B cell (primary cell): ENCODE data around the gene VAV3. TPM values are rescaled to one million over a fixed set of nuclear protein-coding genes. Genes with fewer than 3 reads are reported as not detected.

Experiments used
- ATAC-seq: fragments of 200-7000 bp; cut with Tn5 transposase; one replicate; pipeline ENCODE4 v1.10.0; 2021; ENCODE audit warnings: low read depth, mild to moderate bottlenecking, moderate number of reproducible peaks, moderate library complexity
- CTCF ChIA-PET: fragments of 350-600 bp; sonication (Branson Sonifier 250); formaldehyde crosslinking; loops from one replicate; lab custom pipeline; 2021; ENCODE audit warnings: antibody characterized with exemption, inconsistent platforms; lab: Charles Lee
- POLR2A ChIA-PET: fragments of 350-600 bp; sonication (Branson Sonifier 250); formaldehyde crosslinking; loops from one replicate; lab custom pipeline; 2021; ENCODE audit warnings: antibody characterized with exemption; lab: Charles Lee
- DNase-seq: peaks from one replicate; pipeline ENCODE4 v3.0.0; 2013
- H2AFZ ChIP-seq: 2 replicates; pipeline ENCODE4 v1.6.1; 2012; ENCODE audit warnings: mild to moderate bottlenecking, low read depth, low read length; ENCODE audit not compliant: insufficient read depth, poor library complexity, severe bottlenecking
- H3K27ac ChIP-seq, 2 donors: 1 replicate in 1 of 2; 2 replicates in 1 of 2; pipeline ENCODE4 v1.5.1; 2012 to 2013; ENCODE audit warnings: low read length in 2 of 2, mild to moderate bottlenecking in 2 of 2, moderate library complexity in 1 of 2
- H3K27me3 ChIP-seq, 4 experiments: fragments of 200-600 bp in 1 of 4; sonication (generic) in 1 of 4; replicated peaks in 1 of 4; 1 replicate in 2 of 4; 2 replicates in 2 of 4; pipeline versions ENCODE4 v1.6.1 to v1.7.0; 2013 to 2016; ENCODE audit warnings: low read length in 3 of 4, mild to moderate bottlenecking in 2 of 4, mixed read lengths in 1 of 4, moderate library complexity in 1 of 4; ENCODE audit not compliant: insufficient read depth in 4 of 4, control insufficient read depth in 3 of 4; ENCODE audit errors: control extremely low read depth in 1 of 4
- H3K36me3 ChIP-seq, 2 experiments: replicated peaks in 1 of 2; 1 replicate in 1 of 2; 2 replicates in 1 of 2; pipeline versions ENCODE4 v1.6.1 to v1.7.1; 2013; ENCODE audit warnings: low read length in 1 of 2; ENCODE audit not compliant: insufficient read depth in 2 of 2, control insufficient read depth in 1 of 2; ENCODE audit errors: control extremely low read depth in 1 of 2, extremely low read depth in 1 of 2
- H3K4me1 ChIP-seq, 2 donors: fragments of 200-600 bp in 1 of 2; sonication (generic) in 1 of 2; 1 replicate in 1 of 2; 2 replicates in 1 of 2; pipeline versions ENCODE4 v1.5.1 to v1.6.1; 2013 to 2017; ENCODE audit warnings: low read length in 2 of 2; ENCODE audit not compliant: control insufficient read depth in 2 of 2, insufficient read depth in 2 of 2
- H3K4me2 ChIP-seq: replicated peaks from 2 replicates; pipeline ENCODE3; 2012; ENCODE audit warnings: mild to moderate bottlenecking, low read depth, low read length; ENCODE audit not compliant: poor library complexity, severe bottlenecking
- H3K4me3 ChIP-seq, 5 experiments: fragments of 200-600 bp in 1 of 5; sonication (generic) in 1 of 5; 1 replicate in 3 of 5; 2 replicates in 2 of 5; pipeline versions ENCODE4 v1.5.1 to v1.7.0; 2011 to 2016; ENCODE audit warnings: low read length in 4 of 5, mild to moderate bottlenecking in 4 of 5, low read depth in 2 of 5, control low read depth in 1 of 5, moderate library complexity in 1 of 5; ENCODE audit not compliant: insufficient read depth in 1 of 5; ENCODE audit errors: control extremely low read depth in 1 of 5, extremely low read depth in 1 of 5
- H3K79me2 ChIP-seq: fragments of 200-600 bp; sonication (generic); one replicate; pipeline ENCODE4 v1.6.0; 2016; ENCODE audit warnings: low read length; ENCODE audit not compliant: control insufficient read depth, insufficient read depth
- H3K9ac ChIP-seq: fragments of 200-600 bp; sonication (generic); 2 replicates; pipeline ENCODE4 v1.6.1; 2017; ENCODE audit warnings: mild to moderate bottlenecking, low read length, moderate library complexity
- H3K9me3 ChIP-seq, 3 donors: one replicate each; pipeline versions ENCODE4 v1.6.1 to v1.7.1; 2013; ENCODE audit warnings: low read length in 2 of 3; ENCODE audit not compliant: control insufficient read depth in 2 of 3, insufficient read depth in 1 of 3; ENCODE audit errors: control extremely low read depth in 1 of 3
- H4K20me1 ChIP-seq: 2 replicates; pipeline ENCODE4 v1.6.0; 2012; ENCODE audit warnings: mild to moderate bottlenecking, low read length; ENCODE audit not compliant: insufficient read depth, control insufficient read depth, poor library complexity, severe bottlenecking
- H3K27ac Mint-ChIP-seq: one replicate; pipeline ENCODE4 v1.8.0; 2021; ENCODE audit warnings: mixed read lengths
- H3K27me3 Mint-ChIP-seq: one replicate; pipeline ENCODE4 v1.8.0; 2021; ENCODE audit warnings: mixed read lengths
- H3K4me1 Mint-ChIP-seq: one replicate; pipeline ENCODE4 v1.8.0; 2021; ENCODE audit warnings: mixed read lengths
- H3K4me3 Mint-ChIP-seq: one replicate; pipeline ENCODE4 v1.8.0; 2021; ENCODE audit warnings: mixed read lengths
- H3K9me3 Mint-ChIP-seq: one replicate; pipeline ENCODE4 v1.8.0; 2022; ENCODE audit warnings: mixed read lengths; ENCODE audit not compliant: insufficient read depth
- EZH2 ChIP-seq: IDR thresholded peaks from 2 replicates; pipeline ENCODE4 v1.6.1; 2012; ENCODE audit warnings: borderline replicate concordance, low read depth, mild to moderate bottlenecking, moderate library complexity, low read length; ENCODE audit not compliant: insufficient read depth, poor library complexity, severe bottlenecking
- WGBS: methylation state at CpG from one replicate; pipeline ENCODE4 v1.1.5; 2013; ENCODE audit warnings: missing lambda C conversion rate; ENCODE audit not compliant: insufficient coverage; 5-methylcytosine and 5-hydroxymethylcytosine counted together
- intact Hi-C: fragments of 100-400 bp; cut with micrococcal nuclease; formaldehyde crosslinking; loops from one replicate; pipeline ENCODE4 v1.10.0; 2022
- polyA plus RNA-seq: library from polyadenylated mRNA; depleted of rRNA; stranded (reverse); fragments of >200 nt; gene quantifications from 2 replicates; pipeline ENCODE4 v1.2.3, GENCODE V29; 2012
- total RNA-seq, 2 donors: library from RNA; stranded (reverse); fragments of 120-200 nt in 1 of 2; gene quantifications; 1 replicate in 1 of 2; 2 replicates in 1 of 2; pipeline versions ENCODE4 v1.2.3 to v1.2.4, GENCODE V29; 2013 to 2022
- TF ChIP-seq, protein P1 (sequence below): fragments of 200-600 bp; IDR thresholded peaks from one replicate; pipeline ENCODE4 v1.8.0; 2022; ENCODE audit warnings: antibody characterized with exemption, mild to moderate bottlenecking

The VAV3 gene
- total and polyA plus RNA-seq, 2 donors (not counting 1 experiment from before 2014, with no cell fraction given) = 14.8 to 32.5 TPM

GRCh38 chr1:107590900-107591622, 373.9 kb downstream of the VAV3 start:
- Histone ChIP-seq H3K79me2 (no peaks in the 10 kb centered on the region), H3K9me3 (no peaks in the 10 kb centered on the region), H3K4me1 (no peaks in the 10 kb centered on the region), H3K36me3 (peaks cover 15 to 42% of the 10 kb centered on the region in 2 experiments), H3K4me3 (no peak overlapping the region), H3K9ac (no peak overlapping the region), H3K27me3 (no peaks in the 10 kb centered on the region), H2AFZ (no peak overlapping the region), H3K27ac (no peak overlapping the region), H4K20me1 (no peaks in the 10 kb centered on the region), H3K4me2 (no peak overlapping the region)
- Mint-ChIP-seq H3K27me3 (no peaks in the 10 kb centered on the region), H3K9me3 (no peaks in the 10 kb centered on the region), H3K4me1 (peaks cover 14% of the 10 kb centered on the region), H3K4me3 (no peak overlapping the region), H3K27ac (no peak overlapping the region)
- 60% methylated on average over 3 of the region's 4 CpGs for WGBS
- intact Hi-C loops = no loop called here
- DNase-seq = peak; percentile 15
- CTCF ChIA-PET = no interaction called here
- TF ChIP-seq EZH2 = no peak
- TF ChIP-seq, protein P1, sequence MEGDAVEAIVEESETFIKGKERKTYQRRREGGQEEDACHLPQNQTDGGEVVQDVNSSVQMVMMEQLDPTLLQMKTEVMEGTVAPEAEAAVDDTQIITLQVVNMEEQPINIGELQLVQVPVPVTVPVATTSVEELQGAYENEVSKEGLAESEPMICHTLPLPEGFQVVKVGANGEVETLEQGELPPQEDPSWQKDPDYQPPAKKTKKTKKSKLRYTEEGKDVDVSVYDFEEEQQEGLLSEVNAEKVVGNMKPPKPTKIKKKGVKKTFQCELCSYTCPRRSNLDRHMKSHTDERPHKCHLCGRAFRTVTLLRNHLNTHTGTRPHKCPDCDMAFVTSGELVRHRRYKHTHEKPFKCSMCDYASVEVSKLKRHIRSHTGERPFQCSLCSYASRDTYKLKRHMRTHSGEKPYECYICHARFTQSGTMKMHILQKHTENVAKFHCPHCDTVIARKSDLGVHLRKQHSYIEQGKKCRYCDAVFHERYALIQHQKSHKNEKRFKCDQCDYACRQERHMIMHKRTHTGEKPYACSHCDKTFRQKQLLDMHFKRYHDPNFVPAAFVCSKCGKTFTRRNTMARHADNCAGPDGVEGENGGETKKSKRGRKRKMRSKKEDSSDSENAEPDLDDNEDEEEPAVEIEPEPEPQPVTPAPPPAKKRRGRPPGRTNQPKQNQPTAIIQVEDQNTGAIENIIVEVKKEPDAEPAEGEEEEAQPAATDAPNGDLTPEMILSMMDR = no peak
- POLR2A ChIA-PET = no interaction called here
- ATAC-seq = peak; percentile 61

GRCh38 chr1:107590087-107590486, 374.9 kb downstream of the VAV3 start:
- Histone ChIP-seq H3K79me2 (no peaks in the 10 kb centered on the region), H2AFZ (no peak overlapping the region), H3K27ac (no peak overlapping the region), H4K20me1 (no peaks in the 10 kb centered on the region), H3K27me3 (no peaks in the 10 kb centered on the region), H3K9me3 (peaks cover 0 to 3% (median 0%) of the 10 kb centered on the region in 3 donors), H3K4me1 (no peaks in the 10 kb centered on the region), H3K4me3 (no peak overlapping the region), H3K36me3 (peaks cover 17 to 44% of the 10 kb centered on the region in 2 experiments), H3K9ac (no peak overlapping the region), H3K4me2 (no peak overlapping the region)
- no peak for TF ChIP-seq EZH2
- TF ChIP-seq, protein P1 = no peak
- ChIA-PET POLR2A (no interaction called here), CTCF (no interaction called here)
- H3K4me3 Mint-ChIP-seq = no peak overlapping the region
- H3K27ac Mint-ChIP-seq = no peak overlapping the region
- intact Hi-C loops = no loop called here
- DNase-seq (no peak), ATAC-seq (no peak)
- H3K9me3 Mint-ChIP-seq = no peaks in the 10 kb centered on the region
- H3K27me3 Mint-ChIP-seq = no peaks in the 10 kb centered on the region
- peaks cover 14% of the 10 kb centered on the region for H3K4me1 Mint-ChIP-seq
